Measurements from ENCODE around the gene NRG3. TPM values are rescaled to one million over a fixed set of nuclear protein-coding genes. Genes with fewer than 3 reads are reported as not detected.

The NRG3 gene
- total RNA-seq, 4 donors from 2014 or later, result 0.54 TPM; not detected in 3

DNA sequence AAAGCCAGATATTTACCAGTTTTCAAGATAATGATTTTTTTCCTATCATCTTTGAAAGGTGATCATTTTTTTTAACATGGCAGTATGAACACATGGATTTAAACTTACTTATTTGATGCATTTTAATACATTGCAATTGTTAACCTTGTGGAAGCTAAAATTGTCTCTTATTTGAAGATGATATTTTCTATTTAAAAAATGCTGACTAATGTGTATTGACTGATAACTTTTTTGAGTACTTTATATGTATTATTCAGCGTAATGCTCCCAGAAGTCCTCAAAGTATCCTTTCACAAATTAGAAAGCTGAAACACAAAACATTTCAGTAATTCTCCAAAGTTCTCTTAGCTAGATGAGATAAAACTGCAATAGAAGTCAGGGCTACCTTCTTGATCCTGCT, 677.3 kb downstream of the NRG3 start:
- ATAC-seq, result no peak
- H3K27me3 ChIP-seq, result no peaks in the 10 kb centered on the region
- 90 to 100% methylated on average over 1 of the region's 1 CpG for WGBS, 2 donors (ENCODE audit: low coverage in 1 of 2)

DNA sequence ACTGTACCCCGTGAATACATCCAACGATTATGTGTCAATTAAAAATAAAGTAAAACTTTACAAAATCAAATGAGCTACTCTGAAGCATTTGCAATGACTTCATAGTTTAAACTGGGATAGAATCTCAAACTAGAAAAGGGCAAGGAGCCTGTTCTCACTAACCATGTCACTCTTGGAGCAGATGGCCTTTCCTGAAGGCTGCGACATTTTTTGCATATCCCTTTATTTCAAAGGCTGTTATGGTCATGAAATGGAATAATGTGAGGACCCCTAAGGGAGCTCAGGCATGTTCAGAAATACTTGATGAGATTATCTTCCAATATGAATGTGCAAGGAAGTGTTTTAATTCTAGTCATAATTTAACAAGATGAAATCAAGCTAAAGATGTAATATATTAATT, 679.4 kb downstream of the NRG3 start:
- 88 to 96% methylated on average over 3 of the region's 3 CpGs for WGBS, 2 donors (ENCODE audit: low coverage in 1 of 2)
- Histone ChIP-seq H3K27me3 (no peaks in the 10 kb centered on the region), H3K9me3 (no peaks in the 10 kb centered on the region), H3K4me3 (no peak overlapping the region), H3K4me1 (no peaks in the 10 kb centered on the region), H3K27ac (no peak overlapping the region), H3K36me3 (no peaks in the 10 kb centered on the region)
- ATAC-seq, result no peak
- TF ChIP-seq POLR2AphosphoS5 (IDR thresholded peaks at IDR 0.05) (no peak), POLR2A (IDR thresholded peaks at IDR 0.05) (no peak), EP300 (IDR thresholded peaks at IDR 0.05) (no peak)
- TF ChIP-seq, protein P1, sequence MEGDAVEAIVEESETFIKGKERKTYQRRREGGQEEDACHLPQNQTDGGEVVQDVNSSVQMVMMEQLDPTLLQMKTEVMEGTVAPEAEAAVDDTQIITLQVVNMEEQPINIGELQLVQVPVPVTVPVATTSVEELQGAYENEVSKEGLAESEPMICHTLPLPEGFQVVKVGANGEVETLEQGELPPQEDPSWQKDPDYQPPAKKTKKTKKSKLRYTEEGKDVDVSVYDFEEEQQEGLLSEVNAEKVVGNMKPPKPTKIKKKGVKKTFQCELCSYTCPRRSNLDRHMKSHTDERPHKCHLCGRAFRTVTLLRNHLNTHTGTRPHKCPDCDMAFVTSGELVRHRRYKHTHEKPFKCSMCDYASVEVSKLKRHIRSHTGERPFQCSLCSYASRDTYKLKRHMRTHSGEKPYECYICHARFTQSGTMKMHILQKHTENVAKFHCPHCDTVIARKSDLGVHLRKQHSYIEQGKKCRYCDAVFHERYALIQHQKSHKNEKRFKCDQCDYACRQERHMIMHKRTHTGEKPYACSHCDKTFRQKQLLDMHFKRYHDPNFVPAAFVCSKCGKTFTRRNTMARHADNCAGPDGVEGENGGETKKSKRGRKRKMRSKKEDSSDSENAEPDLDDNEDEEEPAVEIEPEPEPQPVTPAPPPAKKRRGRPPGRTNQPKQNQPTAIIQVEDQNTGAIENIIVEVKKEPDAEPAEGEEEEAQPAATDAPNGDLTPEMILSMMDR (IDR thresholded peaks at IDR 0.05), result no peak

More for the DNA sequence above, 677.3 kb downstream of the NRG3 start:
- no peaks in the 10 kb centered on the region for H3K36me3 ChIP-seq
- H3K4me1 ChIP-seq, result no peaks in the 10 kb centered on the region
- no peak overlapping the region for H3K4me3 ChIP-seq
- H3K9me3 ChIP-seq, result no peaks in the 10 kb centered on the region
- H3K27ac ChIP-seq, result no peak overlapping the region
- TF ChIP-seq POLR2AphosphoS5 (IDR thresholded peaks at IDR 0.05) (no peak), EP300 (IDR thresholded peaks at IDR 0.05) (no peak), POLR2A (IDR thresholded peaks at IDR 0.05) (no peak)
- TF ChIP-seq, protein P1 (IDR thresholded peaks at IDR 0.05), result no peak

DNA sequence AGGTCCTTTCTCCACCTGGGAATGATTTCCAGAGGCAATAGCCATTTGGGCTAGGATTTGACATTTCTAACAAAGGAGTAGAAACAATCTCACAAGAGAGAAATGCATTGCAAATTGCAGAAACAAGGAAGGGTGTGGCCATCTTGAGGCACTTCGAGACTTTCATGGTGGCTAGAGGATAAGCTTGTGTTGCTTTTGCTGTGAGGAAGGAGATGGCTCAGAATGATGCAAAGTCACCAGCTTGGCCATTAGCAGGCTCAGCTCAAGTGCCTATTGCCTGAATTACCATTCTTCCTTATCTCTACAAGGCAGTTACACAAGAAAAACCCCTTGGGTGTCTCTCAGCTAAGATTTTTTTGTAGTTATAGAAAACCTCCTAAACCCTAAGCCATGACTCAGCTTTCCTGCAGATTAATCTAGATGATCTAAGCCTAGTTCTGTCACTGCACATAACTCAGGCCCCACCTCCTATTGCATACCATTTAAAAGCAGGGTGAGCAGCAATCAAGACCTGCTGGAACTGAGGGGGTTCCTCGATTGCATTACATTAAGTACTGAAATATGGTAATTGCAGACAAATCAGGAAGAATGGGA, 683.1 kb downstream of the NRG3 start:
- Histone ChIP-seq H3K4me3 (no peak overlapping the region), H3K27me3 (no peaks in the 10 kb centered on the region), H3K4me1 (no peaks in the 10 kb centered on the region), H3K9me3 (no peaks in the 10 kb centered on the region), H3K36me3 (no peaks in the 10 kb centered on the region), H3K27ac (no peak overlapping the region)
- 61 to 70% methylated on average over 2 of the region's 2 CpGs for WGBS, 2 donors (ENCODE audit: low coverage in 1 of 2)
- no peak for TF ChIP-seq POLR2AphosphoS5 (IDR thresholded peaks at IDR 0.05)
- no peak for TF ChIP-seq POLR2A (IDR thresholded peaks at IDR 0.05)
- TF ChIP-seq, protein P1 (IDR thresholded peaks at IDR 0.05), result no peak
- TF ChIP-seq EP300 (IDR thresholded peaks at IDR 0.05), result no peak
- no peak for ATAC-seq

DNA sequence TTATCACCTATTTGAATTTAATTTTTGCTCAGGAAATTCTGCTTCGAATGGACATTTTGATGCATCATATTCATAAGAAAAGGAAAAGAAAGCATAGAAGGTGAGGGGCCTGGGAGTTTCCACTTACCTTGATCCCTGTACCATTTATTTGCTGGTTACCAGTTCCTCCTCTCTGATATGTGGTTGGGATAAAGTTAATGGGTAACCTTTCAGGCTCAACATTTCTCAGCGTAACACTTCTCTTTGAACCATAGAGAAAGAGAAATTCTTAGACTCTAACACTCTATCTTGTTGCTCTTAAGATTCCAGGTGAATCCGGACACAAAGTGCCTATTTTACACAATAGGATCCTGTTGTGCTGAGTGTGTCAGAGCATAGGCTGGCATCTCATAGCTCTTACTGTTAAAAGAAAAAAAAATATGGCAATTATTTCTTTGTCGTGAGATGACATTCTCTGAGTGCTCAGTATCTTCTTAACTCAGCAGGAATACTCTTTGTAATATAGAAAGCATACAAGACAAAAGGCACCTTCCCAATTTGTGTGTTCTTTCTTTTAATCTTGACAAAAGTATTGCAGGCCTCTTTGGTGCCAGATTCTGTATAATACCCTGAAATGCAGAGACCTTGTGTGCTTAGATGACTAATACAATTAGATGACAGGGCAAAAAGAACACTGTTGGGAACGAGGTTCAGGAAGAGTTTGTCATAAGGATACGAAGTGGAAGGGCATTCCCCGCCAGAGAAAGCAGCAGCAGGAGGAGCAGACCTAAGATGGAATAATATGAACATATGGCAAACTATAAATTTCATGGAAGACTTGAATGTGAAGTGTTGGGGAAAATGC, 689.6 kb downstream of the NRG3 start:
- 78 to 79% methylated on average over 7 of the region's 7 CpGs for WGBS, 2 donors (ENCODE audit: low coverage in 1 of 2)
- Histone ChIP-seq H3K9me3 (no peaks in the 10 kb centered on the region), H3K4me3 (no peak overlapping the region), H3K27me3 (no peaks in the 10 kb centered on the region), H3K4me1 (no peaks in the 10 kb centered on the region), H3K36me3 (no peaks in the 10 kb centered on the region), H3K27ac (no peak overlapping the region)
- TF ChIP-seq EP300 (IDR thresholded peaks at IDR 0.05) (no peak), POLR2A (IDR thresholded peaks at IDR 0.05) (no peak), POLR2AphosphoS5 (IDR thresholded peaks at IDR 0.05) (no peak)
- TF ChIP-seq, protein P1 (IDR thresholded peaks at IDR 0.05), result no peak
- ATAC-seq, result no peak

DNA sequence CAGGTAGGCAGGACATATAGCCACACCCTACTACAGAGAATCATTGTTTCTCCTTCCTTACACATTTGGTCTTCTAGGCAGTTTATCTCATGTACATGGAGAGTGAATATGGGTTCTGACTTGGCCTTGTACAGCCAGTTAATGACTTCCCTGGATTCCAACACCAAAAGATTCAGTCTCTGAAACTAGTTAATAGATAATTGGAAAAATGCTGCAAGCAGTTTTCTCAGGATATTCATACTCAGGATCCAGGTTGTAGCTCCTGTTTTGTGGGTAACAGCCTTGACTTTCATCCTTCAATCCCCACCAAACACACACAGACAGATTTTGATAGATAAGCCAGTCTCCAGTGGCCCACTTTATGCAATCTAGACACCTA, 690.2 kb downstream of the NRG3 start:
- Histone ChIP-seq H3K4me1 (no peaks in the 10 kb centered on the region), H3K27me3 (no peaks in the 10 kb centered on the region), H3K27ac (no peak overlapping the region), H3K36me3 (no peaks in the 10 kb centered on the region), H3K4me3 (no peak overlapping the region), H3K9me3 (no peaks in the 10 kb centered on the region)
- ATAC-seq, result no peak
- TF ChIP-seq, protein P1 (IDR thresholded peaks at IDR 0.05), result no peak
- TF ChIP-seq POLR2AphosphoS5 (IDR thresholded peaks at IDR 0.05), result no peak
- TF ChIP-seq POLR2A (IDR thresholded peaks at IDR 0.05), result no peak
- no peak for TF ChIP-seq EP300 (IDR thresholded peaks at IDR 0.05)

Measured in gastroesophageal sphincter (tissue), 4 donors.